ENCODE measurements around the gene GPR108.

GPR108 gene

GRCh38 chr19:6693681-6694080 lies 43.7 kb downstream of the GPR108 start:
- Histone ChIP-seq H3K4me2 (ENCODE audit: low read depth, low read length, poor library complexity, severe bottlenecking) (no peak overlapping the region), H3K4me3 (ENCODE audit: low read length, poor library complexity, severe bottlenecking) (no peak overlapping the region), H4K20me1 (ENCODE audit: insufficient read depth, low read length, poor library complexity, severe bottlenecking) (no peaks in the 10 kb centered on the region), H3K9me3 (ENCODE audit: insufficient read depth, low read depth, low read length) (no peaks in the 10 kb centered on the region), H3K9me2 (replicated peaks; ENCODE audit: low read depth, low read length) (no peaks in the 10 kb centered on the region), H2AFZ (ENCODE audit: low read length) (no peak overlapping the region), H3K27me3 (ENCODE audit: insufficient read depth, low read length, poor library complexity, severe bottlenecking) (no peaks in the 10 kb centered on the region), H3K79me2 (ENCODE audit: insufficient read depth, low read length) (no peaks in the 10 kb centered on the region), H3K36me3 (ENCODE audit: insufficient read depth, low read length) (no peaks in the 10 kb centered on the region), H3K9ac (ENCODE audit: low read depth, low read length, poor library complexity, severe bottlenecking) (no peak overlapping the region), H3F3A (ENCODE audit: low read depth) (no peaks in the 10 kb centered on the region), H3K4me1 (ENCODE audit: insufficient read depth, low read length, poor library complexity, severe bottlenecking) (no peaks in the 10 kb centered on the region)
- TF ChIP-seq EZH2phosphoT487 (IDR thresholded peaks at IDR 0.05; ENCODE audit: borderline replicate concordance): no peak
- TF ChIP-seq, protein P1, sequence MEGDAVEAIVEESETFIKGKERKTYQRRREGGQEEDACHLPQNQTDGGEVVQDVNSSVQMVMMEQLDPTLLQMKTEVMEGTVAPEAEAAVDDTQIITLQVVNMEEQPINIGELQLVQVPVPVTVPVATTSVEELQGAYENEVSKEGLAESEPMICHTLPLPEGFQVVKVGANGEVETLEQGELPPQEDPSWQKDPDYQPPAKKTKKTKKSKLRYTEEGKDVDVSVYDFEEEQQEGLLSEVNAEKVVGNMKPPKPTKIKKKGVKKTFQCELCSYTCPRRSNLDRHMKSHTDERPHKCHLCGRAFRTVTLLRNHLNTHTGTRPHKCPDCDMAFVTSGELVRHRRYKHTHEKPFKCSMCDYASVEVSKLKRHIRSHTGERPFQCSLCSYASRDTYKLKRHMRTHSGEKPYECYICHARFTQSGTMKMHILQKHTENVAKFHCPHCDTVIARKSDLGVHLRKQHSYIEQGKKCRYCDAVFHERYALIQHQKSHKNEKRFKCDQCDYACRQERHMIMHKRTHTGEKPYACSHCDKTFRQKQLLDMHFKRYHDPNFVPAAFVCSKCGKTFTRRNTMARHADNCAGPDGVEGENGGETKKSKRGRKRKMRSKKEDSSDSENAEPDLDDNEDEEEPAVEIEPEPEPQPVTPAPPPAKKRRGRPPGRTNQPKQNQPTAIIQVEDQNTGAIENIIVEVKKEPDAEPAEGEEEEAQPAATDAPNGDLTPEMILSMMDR (conservative IDR thresholded peaks at IDR 0.05; ENCODE audit: low read length): no peak

GRCh38 chr19:6693056-6693471 lies 44.3 kb downstream of the GPR108 start:
- H3K9me3 ChIP-seq (ENCODE audit: insufficient read depth, low read depth, low read length): no peaks in the 10 kb centered on the region
- no peaks in the 10 kb centered on the region for H3K36me3 ChIP-seq (ENCODE audit: insufficient read depth, low read length)
- no peak overlapping the region for H2AFZ ChIP-seq (ENCODE audit: low read length)
- H3K4me2 ChIP-seq (ENCODE audit: low read depth, low read length, poor library complexity, severe bottlenecking): no peak overlapping the region
- no peaks in the 10 kb centered on the region for H3K79me2 ChIP-seq (ENCODE audit: insufficient read depth, low read length)
- TF ChIP-seq, protein P1 (conservative IDR thresholded peaks at IDR 0.05; ENCODE audit: low read length): no peak
- TF ChIP-seq EZH2phosphoT487 (IDR thresholded peaks at IDR 0.05; ENCODE audit: borderline replicate concordance): no peak
- H3K4me1 ChIP-seq (ENCODE audit: insufficient read depth, low read length, poor library complexity, severe bottlenecking): no peaks in the 10 kb centered on the region
- H3F3A ChIP-seq (ENCODE audit: low read depth): no peaks in the 10 kb centered on the region
- H3K4me3 ChIP-seq (ENCODE audit: low read length, poor library complexity, severe bottlenecking): no peak overlapping the region
- no peaks in the 10 kb centered on the region for H3K9me2 ChIP-seq (replicated peaks; ENCODE audit: low read depth, low read length)
- H3K27me3 ChIP-seq (ENCODE audit: insufficient read depth, low read length, poor library complexity, severe bottlenecking): no peaks in the 10 kb centered on the region
- no peaks in the 10 kb centered on the region for H4K20me1 ChIP-seq (ENCODE audit: insufficient read depth, low read length, poor library complexity, severe bottlenecking)
- no peak overlapping the region for H3K9ac ChIP-seq (ENCODE audit: low read depth, low read length, poor library complexity, severe bottlenecking)

DNA sequence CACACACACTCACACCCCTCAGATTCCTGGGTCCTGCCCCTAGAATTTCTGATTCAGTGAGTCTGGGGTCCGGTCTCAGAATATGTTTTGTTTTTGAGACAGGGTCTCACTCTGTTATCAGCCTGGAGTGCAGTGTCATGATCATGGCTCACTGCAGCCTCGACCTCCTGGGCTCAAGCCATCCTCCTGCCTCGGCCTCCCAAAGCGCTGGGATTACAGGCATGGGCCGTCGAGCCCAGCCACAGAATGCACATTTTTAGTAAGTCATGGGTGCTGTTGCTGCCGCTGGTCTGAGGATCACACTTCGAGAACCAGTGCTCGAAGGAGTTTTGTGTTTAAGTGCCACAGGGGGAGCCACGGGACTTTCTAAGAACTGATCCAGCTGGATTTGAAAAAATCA lies 45.4 kb downstream of the GPR108 start:
- no peaks in the 10 kb centered on the region for H3F3A ChIP-seq (ENCODE audit: low read depth)
- H3K36me3 ChIP-seq (ENCODE audit: insufficient read depth, low read length): no peaks in the 10 kb centered on the region
- H3K4me3 ChIP-seq (ENCODE audit: low read length, poor library complexity, severe bottlenecking): no peak overlapping the region
- TF ChIP-seq, protein P1 (conservative IDR thresholded peaks at IDR 0.05; ENCODE audit: low read length): no peak
- TF ChIP-seq EZH2phosphoT487 (IDR thresholded peaks at IDR 0.05; ENCODE audit: borderline replicate concordance): no peak
- no peak overlapping the region for H3K9ac ChIP-seq (ENCODE audit: low read depth, low read length, poor library complexity, severe bottlenecking)
- H3K9me2 ChIP-seq (replicated peaks; ENCODE audit: low read depth, low read length): no peaks in the 10 kb centered on the region
- no peak overlapping the region for H2AFZ ChIP-seq (ENCODE audit: low read length)
- H3K4me1 ChIP-seq (ENCODE audit: insufficient read depth, low read length, poor library complexity, severe bottlenecking): no peaks in the 10 kb centered on the region
- no peaks in the 10 kb centered on the region for H3K9me3 ChIP-seq (ENCODE audit: insufficient read depth, low read depth, low read length)
- H4K20me1 ChIP-seq (ENCODE audit: insufficient read depth, low read length, poor library complexity, severe bottlenecking): no peaks in the 10 kb centered on the region
- H3K4me2 ChIP-seq (ENCODE audit: low read depth, low read length, poor library complexity, severe bottlenecking): no peak overlapping the region
- H3K27me3 ChIP-seq (ENCODE audit: insufficient read depth, low read length, poor library complexity, severe bottlenecking): no peaks in the 10 kb centered on the region
- no peaks in the 10 kb centered on the region for H3K79me2 ChIP-seq (ENCODE audit: insufficient read depth, low read length)
